Osteocyte (in vitro differentiated cells): Measurements from ENCODE around the gene LTBP2. TPM values are rescaled to one million over a fixed set of nuclear protein-coding genes. Genes with fewer than 3 reads are reported as not detected.

Source experiments
- DNase-seq: peaks from one replicate; pipeline ENCODE4 v3.0.0; 2021; ENCODE audit warnings: mixed read lengths; ENCODE audit not compliant: unreplicated experiment; ENCODE audit errors: extremely low spot score
- H3K27ac Mint-ChIP-seq: one replicate; pipeline ENCODE4 v1.8.0; 2021; ENCODE audit warnings: mild to moderate bottlenecking, mixed read lengths; ENCODE audit not compliant: unreplicated experiment
- H3K27me3 Mint-ChIP-seq: one replicate; pipeline ENCODE4 v1.8.0; 2021; ENCODE audit warnings: mixed read lengths; ENCODE audit not compliant: unreplicated experiment
- H3K36me3 Mint-ChIP-seq: one replicate; pipeline ENCODE4 v1.8.0; 2021; ENCODE audit warnings: mixed read lengths; ENCODE audit not compliant: unreplicated experiment
- H3K4me1 Mint-ChIP-seq: one replicate; pipeline ENCODE4 v1.8.0; 2021; ENCODE audit warnings: mixed read lengths; ENCODE audit not compliant: unreplicated experiment
- H3K4me3 Mint-ChIP-seq: one replicate; pipeline ENCODE4 v1.8.0; 2021; ENCODE audit warnings: mild to moderate bottlenecking, moderate library complexity, mixed read lengths; ENCODE audit not compliant: unreplicated experiment
- H3K9me3 Mint-ChIP-seq: one replicate; pipeline ENCODE4 v1.8.0; 2021; ENCODE audit warnings: mixed read lengths; ENCODE audit not compliant: unreplicated experiment
- total RNA-seq: library from RNA; stranded (reverse); gene quantifications from 2 replicates; pipeline ENCODE4 v1.2.1, GENCODE V29; 2021
- TF ChIP-seq, protein P1 (sequence below): fragments of 200-600 bp; sonication (generic); IDR thresholded peaks from 2 replicates; pipeline ENCODE4 v1.5.0; 2021; ENCODE audit warnings: antibody characterized with exemption, mild to moderate bottlenecking, moderate library complexity

The LTBP2 gene
- total RNA-seq, 1 donor from 2014 or later = 377 TPM

DNA sequence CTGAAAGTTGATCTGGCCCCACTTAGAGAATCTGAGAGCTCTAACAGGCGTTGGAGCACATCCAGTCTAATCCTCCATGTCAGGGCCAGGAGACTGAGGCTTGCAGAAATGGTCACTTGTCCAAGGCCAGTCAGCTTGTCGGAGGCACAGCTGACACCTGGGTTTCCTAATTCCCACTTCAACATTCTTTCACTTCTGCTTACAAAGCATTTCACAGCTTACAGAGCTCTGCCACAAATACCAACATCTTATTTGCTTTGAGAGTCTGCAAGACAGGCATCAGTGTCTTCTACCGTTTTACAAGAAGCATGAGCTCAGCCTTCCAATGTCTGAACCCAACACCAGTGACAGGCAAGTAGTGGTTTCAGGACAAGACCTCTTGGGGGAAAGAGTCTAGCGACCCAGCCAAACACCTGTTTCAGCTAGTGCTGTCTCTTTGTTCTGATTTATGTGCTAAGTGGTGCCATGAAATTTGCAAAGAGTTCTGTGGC is 86.6 kb downstream of the LTBP2 start:
- H3K27ac Mint-ChIP-seq = peak overlapping the region; percentile 34
- TF ChIP-seq, protein P1, sequence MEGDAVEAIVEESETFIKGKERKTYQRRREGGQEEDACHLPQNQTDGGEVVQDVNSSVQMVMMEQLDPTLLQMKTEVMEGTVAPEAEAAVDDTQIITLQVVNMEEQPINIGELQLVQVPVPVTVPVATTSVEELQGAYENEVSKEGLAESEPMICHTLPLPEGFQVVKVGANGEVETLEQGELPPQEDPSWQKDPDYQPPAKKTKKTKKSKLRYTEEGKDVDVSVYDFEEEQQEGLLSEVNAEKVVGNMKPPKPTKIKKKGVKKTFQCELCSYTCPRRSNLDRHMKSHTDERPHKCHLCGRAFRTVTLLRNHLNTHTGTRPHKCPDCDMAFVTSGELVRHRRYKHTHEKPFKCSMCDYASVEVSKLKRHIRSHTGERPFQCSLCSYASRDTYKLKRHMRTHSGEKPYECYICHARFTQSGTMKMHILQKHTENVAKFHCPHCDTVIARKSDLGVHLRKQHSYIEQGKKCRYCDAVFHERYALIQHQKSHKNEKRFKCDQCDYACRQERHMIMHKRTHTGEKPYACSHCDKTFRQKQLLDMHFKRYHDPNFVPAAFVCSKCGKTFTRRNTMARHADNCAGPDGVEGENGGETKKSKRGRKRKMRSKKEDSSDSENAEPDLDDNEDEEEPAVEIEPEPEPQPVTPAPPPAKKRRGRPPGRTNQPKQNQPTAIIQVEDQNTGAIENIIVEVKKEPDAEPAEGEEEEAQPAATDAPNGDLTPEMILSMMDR = no peak
- no peak overlapping the region for H3K4me3 Mint-ChIP-seq
- H3K9me3 Mint-ChIP-seq = no peaks in the 10 kb centered on the region
- no peak for DNase-seq
- H3K27me3 Mint-ChIP-seq = no peaks in the 10 kb centered on the region
- peaks cover 36% of the 10 kb centered on the region for H3K36me3 Mint-ChIP-seq
- peaks cover 20% of the 10 kb centered on the region for H3K4me1 Mint-ChIP-seq

DNA sequence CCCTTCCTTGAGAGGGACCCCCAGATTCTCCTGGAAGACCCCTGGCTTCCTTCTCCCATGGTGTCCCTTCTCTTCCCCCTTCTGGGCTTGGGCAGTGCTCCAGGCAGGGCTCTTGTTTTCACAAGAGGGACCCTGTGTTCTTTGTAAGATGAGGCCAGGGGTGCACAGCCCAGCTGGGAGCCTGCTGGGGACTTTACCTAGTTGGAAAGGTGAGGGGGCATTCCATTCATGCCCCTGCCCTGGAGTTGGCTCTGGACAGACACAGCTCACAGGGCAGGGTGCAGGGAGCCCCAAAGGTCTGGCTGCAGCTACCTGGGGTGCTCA is 87.3 kb downstream of the LTBP2 start:
- Mint-ChIP-seq H3K27ac (no peak overlapping the region), H3K36me3 (peaks cover 38% of the 10 kb centered on the region), H3K27me3 (no peaks in the 10 kb centered on the region), H3K4me1 (peaks cover 20% of the 10 kb centered on the region), H3K9me3 (no peaks in the 10 kb centered on the region), H3K4me3 (no peak overlapping the region)
- DNase-seq = no peak
- TF ChIP-seq, protein P1 = no peak

DNA sequence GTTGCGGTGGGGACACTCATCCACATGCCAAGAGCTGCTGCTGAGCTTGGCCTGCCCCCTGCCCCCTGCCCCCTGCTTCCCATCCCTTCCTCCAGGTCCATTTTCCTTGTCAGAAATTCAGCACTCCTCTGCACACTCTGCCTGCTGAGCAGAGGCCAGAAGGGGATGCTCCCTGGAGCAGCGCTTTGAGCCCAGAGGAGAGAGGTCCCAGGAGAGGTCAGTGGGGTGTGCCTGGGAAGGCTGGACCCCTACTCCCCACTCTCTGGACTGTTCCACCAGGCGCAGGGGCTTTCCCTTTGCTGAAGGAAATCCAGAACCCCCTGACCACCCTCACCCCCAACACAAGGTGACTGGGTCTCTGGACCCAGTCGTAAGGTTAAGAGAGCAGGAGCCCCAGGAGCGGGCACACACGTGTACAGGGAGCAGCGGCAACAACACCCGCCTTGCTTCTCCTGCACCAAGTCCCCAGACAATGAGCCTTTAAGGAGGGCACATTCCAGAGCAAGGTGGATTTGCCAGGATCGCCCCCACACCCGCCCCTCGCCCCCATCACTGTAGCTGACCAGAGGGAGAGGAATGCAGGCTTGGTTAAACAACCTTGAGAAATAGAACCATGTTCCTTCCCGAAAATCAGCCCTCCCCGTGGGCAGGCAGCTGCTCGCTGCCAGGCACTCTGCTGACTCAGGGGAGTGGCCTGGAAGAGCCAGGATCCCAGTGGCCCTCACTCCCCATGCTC is 87.8 kb downstream of the LTBP2 start:
- Mint-ChIP-seq H3K9me3 (no peaks in the 10 kb centered on the region), H3K27me3 (no peaks in the 10 kb centered on the region), H3K36me3 (peaks cover 39% of the 10 kb centered on the region), H3K4me3 (no peak overlapping the region), H3K4me1 (peaks cover 20% of the 10 kb centered on the region), H3K27ac (no peak overlapping the region)
- DNase-seq = no peak
- TF ChIP-seq, protein P1 = no peak

DNA sequence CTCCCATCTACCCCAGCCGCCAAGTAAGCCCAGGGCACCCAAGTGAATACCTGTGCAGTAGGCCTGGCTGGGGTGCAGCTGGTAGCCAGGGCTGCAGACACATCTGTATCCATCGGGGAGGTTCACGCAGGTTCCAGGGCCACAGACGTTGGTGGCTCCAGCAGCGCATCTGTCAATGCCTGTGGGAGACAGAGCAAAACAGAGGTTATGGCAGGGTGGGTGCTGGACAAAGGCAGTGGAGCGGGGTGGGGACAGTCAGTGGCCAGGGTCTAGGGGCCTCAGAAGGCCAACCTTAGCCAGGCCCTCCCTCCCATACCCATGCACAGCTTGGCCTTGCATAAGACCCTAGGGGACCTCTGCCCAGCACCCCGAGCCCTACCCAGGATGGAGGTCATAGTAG is 89.3 kb downstream of the LTBP2 start:
- Mint-ChIP-seq H3K27me3 (no peaks in the 10 kb centered on the region), H3K27ac (no peak overlapping the region), H3K36me3 (peaks cover 47% of the 10 kb centered on the region), H3K4me1 (peaks cover 18% of the 10 kb centered on the region), H3K9me3 (no peaks in the 10 kb centered on the region), H3K4me3 (no peak overlapping the region)
- no peak for DNase-seq
- TF ChIP-seq, protein P1 = no peak

DNA sequence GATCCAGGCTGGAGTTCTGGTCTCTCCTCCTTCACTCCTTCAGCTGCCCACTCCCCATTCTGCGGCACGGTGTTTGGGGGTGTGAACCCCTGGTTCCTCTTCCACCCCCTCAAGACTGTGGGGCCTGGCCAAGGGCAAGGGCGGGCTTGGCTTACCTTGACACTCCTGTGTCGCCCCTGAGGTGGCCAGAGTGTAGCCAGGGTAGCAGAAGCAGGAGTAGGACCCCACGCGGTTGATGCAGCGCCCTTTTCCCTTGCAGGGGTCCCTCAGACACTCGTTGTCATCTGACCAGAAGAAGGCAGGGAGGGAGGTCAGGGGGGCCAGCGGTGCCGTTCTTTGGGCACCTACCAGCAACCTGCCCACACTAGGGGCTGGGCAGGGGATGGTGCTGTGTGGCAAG is 90.3 kb downstream of the LTBP2 start:
- no peaks in the 10 kb centered on the region for H3K27me3 Mint-ChIP-seq
- H3K4me3 Mint-ChIP-seq = no peak overlapping the region
- peaks cover 45% of the 10 kb centered on the region for H3K36me3 Mint-ChIP-seq
- H3K4me1 Mint-ChIP-seq = peaks cover 22% of the 10 kb centered on the region
- H3K9me3 Mint-ChIP-seq = no peaks in the 10 kb centered on the region
- TF ChIP-seq, protein P1 = no peak
- DNase-seq = no peak
- no peak overlapping the region for H3K27ac Mint-ChIP-seq
